ENCODE data around the gene TNFRSF6B.
"Not testable (repeated sequence)": the region's sequence is repeated elsewhere in the genome, so short reads cannot be mapped to it uniquely, and the experiment has no call there.

Gene TNFRSF6B

GRCh38 chr20:63696628-63697356, at the start of gene TNFRSF6B:
TSS of gene TNFRSF6B (plus strand) at chr20:63696652. CDS start at chr20:63696768, 116 bp downstream.
- DNase-seq = peak in 2 of 10 donors; percentile 76 to 90
- intact Hi-C loops (cut with DNase I) = no loop called here

- intact Hi-C loops (cut with DNase I) = no loop called here
Observed at GRCh38 chr20:63648190-63648589, 48.3 kb upstream of the TNFRSF6B start.

GRCh38 chr20:63648895-63649589, 47.4 kb upstream of the TNFRSF6B start:
- intact Hi-C loops (cut with DNase I) = no loop called here

More at GRCh38 chr20:63648190-63648589, 48.3 kb upstream of the TNFRSF6B start:
- no peak for DNase-seq

GRCh38 chr20:63650486-63650885, 46.0 kb upstream of the TNFRSF6B start:
- DNase-seq; intact Hi-C loops (cut with DNase I): not testable (repeated sequence)

More at GRCh38 chr20:63648895-63649589, 47.4 kb upstream of the TNFRSF6B start:
- DNase-seq = peak in 1 of 10 donors; percentile 61

- DNase-seq = no peak
- intact Hi-C loops (cut with DNase I) = no loop called here
Observed at GRCh38 chr20:63651942-63652191, 44.6 kb upstream of the TNFRSF6B start.

- peak in 1 of 10 donors; percentile 83 for DNase-seq
- intact Hi-C loops (cut with DNase I) = no loop called here
Observed at GRCh38 chr20:63652192-63652980, 44.1 kb upstream of the TNFRSF6B start.

GRCh38 chr20:63653041-63653973, 43.1 kb upstream of the TNFRSF6B start, which contains the start of gene STMN3:
TSS of gene STMN3 (minus strand) at chr20:63653424. CDS start at chr20:63653345, 79 bp downstream.
- intact Hi-C loops (cut with DNase I) = no loop called here

GRCh38 chr20:63653974-63654668, 42.3 kb upstream of the TNFRSF6B start:
- no peak for DNase-seq
- intact Hi-C loops (cut with DNase I) = no loop called here

More at GRCh38 chr20:63653041-63653973, 43.1 kb upstream of the TNFRSF6B start, which contains the start of gene STMN3:
- peak; percentile 70 to 98 (median 88) for DNase-seq

GRCh38 chr20:63655249-63655648, 41.2 kb upstream of the TNFRSF6B start:
- intact Hi-C loops (cut with DNase I) = no loop called here
- DNase-seq = peak in 1 of 10 donors; percentile 62

- intact Hi-C loops (cut with DNase I) = no loop called here
- no peak for DNase-seq
Observed at GRCh38 chr20:63656451-63656850, 40.0 kb upstream of the TNFRSF6B start.

GRCh38 chr20:63657260-63657936, 39.1 kb upstream of the TNFRSF6B start:
- DNase-seq = peak in 2 of 10 donors; percentile 21 to 87
- intact Hi-C loops (cut with DNase I) = no loop called here

- intact Hi-C loops (cut with DNase I) = loop anchor here (1.0 kb wide), 1 partner anchor 49 kb away; the partner anchor contains the start of gene ARFRP1
Observed at GRCh38 chr20:63657937-63658748, 38.3 kb upstream of the TNFRSF6B start, which contains the start of gene RTEL1. TSS of gene RTEL1 (plus strand) at chr20:63658312. CDS start at chr20:63659403, 1,091 bp downstream.

GRCh38 chr20:63658749-63659187, 37.7 kb upstream of the TNFRSF6B start:
- peak in 1 of 10 donors; percentile 26 for DNase-seq
- intact Hi-C loops (cut with DNase I) = loop anchor here (1.0 kb wide), 1 partner anchor 49 kb away; the partner anchor contains the start of gene ARFRP1

More at GRCh38 chr20:63657937-63658748, 38.3 kb upstream of the TNFRSF6B start, which contains the start of gene RTEL1:
- DNase-seq = peak; percentile 88 to 99 (median 92)

GRCh38 chr20:63659370-63659769, 37.1 kb upstream of the TNFRSF6B start:
- no peak for DNase-seq

GRCh38 chr20:63660174-63660573, 36.3 kb upstream of the TNFRSF6B start:
- intact Hi-C loops (cut with DNase I); DNase-seq: not testable (repeated sequence)

More at GRCh38 chr20:63659370-63659769, 37.1 kb upstream of the TNFRSF6B start:
- intact Hi-C loops (cut with DNase I) = no loop called here

- no peak for DNase-seq
- intact Hi-C loops (cut with DNase I) = no loop called here
Observed at GRCh38 chr20:63660622-63661021, 35.8 kb upstream of the TNFRSF6B start.

- DNase-seq = peak in 1 of 10 donors; percentile 72
Observed at GRCh38 chr20:63661108-63661507, 35.3 kb upstream of the TNFRSF6B start.

More at GRCh38 chr20:63661108-63661507, 35.3 kb upstream of the TNFRSF6B start:
- intact Hi-C loops (cut with DNase I) = no loop called here
